Gastrocnemius medialis (tissue), 4 donors: ENCODE measurements around the gene SHISA4.

ENCODE experiments used
- CTCF ChIP-seq, 5 experiments: fragments of 450-650 bp in 3 of 5; fragments of 200-600 bp in 2 of 5; sonication (generic) in 2 of 5; IDR thresholded peaks in 4 of 5; conservative IDR thresholded peaks in 1 of 5; 1 replicate in 4 of 5; 2 replicates in 1 of 5; pipeline ENCODE4 v1.5.1; 2016 to 2019; ENCODE audit warnings: antibody characterized with exemption in 5 of 5, mild to moderate bottlenecking in 3 of 5, moderate library complexity in 3 of 5
- POLR2A ChIP-seq, 2 donors: fragments of 450-650 bp; IDR thresholded peaks; one replicate each; pipeline ENCODE4 v1.6.1; 2017; ENCODE audit warnings: antibody characterized with exemption in 2 of 2, mild to moderate bottlenecking in 2 of 2, moderate library complexity in 2 of 2

- TF ChIP-seq CTCF (IDR thresholded peaks at IDR 0.05 in 4 of 5, conservative IDR thresholded peaks at IDR 0.05 in 1 of 5) = no peak
- TF ChIP-seq POLR2A (IDR thresholded peaks at IDR 0.05) = no peak
Observed at GRCh38 chr1:201939574-201939973, 50.9 kb downstream of the SHISA4 start.
